H1 (cell line): ENCODE data around the gene FANCE. TPM values are rescaled to one million over a fixed set of nuclear protein-coding genes. Genes with fewer than 3 reads are reported as not detected.

Experiments used
- CTCF ChIA-PET: fragments of 300-600 bp; sonication (Branson Sonifier 250); formaldehyde crosslinking; loops from one replicate; lab custom pipeline; 2021; ENCODE audit not compliant: partially characterized antibody; lab: Charles Lee
- POLR2A ChIA-PET: fragments of 300-600 bp; sonication (Branson Sonifier 250); formaldehyde crosslinking; loops from one replicate; lab custom pipeline; 2021; ENCODE audit warnings: inconsistent platforms; ENCODE audit not compliant: partially characterized antibody; lab: Charles Lee
- DNase-seq, 2 experiments: peaks; one replicate each; pipeline versions ENCODE4 v3.0.0 to v3.0.0-alpha.2; 2010 to 2022; ENCODE audit warnings: low spot score in 2 of 2, low read depth in 1 of 2, mixed read lengths in 1 of 2
- FAIRE-seq: peaks from 2 replicates; lab custom pipeline; 2011; peaks lifted over from hg19 to GRCh38; lab: Jason Lieb, UNC
- H2AFZ ChIP-seq: 2 replicates; pipeline ENCODE4 v1.8.1; 2012; ENCODE audit warnings: low read length, inconsistent platforms
- H2AK5ac ChIP-seq: 2 replicates; pipeline ENCODE4 v1.6.1; 2013; ENCODE audit warnings: low read depth, low read length
- H2BK120ac ChIP-seq: replicated peaks from 2 replicates; pipeline ENCODE3; 2013; ENCODE audit warnings: low read depth, low read length, inconsistent platforms
- H2BK12ac ChIP-seq: 2 replicates; pipeline ENCODE4 v1.6.1; 2013; ENCODE audit warnings: low read depth, low read length
- H2BK15ac ChIP-seq: 2 replicates; pipeline ENCODE4 v1.6.1; 2013; ENCODE audit warnings: low read length
- H2BK20ac ChIP-seq: 2 replicates; pipeline ENCODE4 v1.6.1; 2013; ENCODE audit warnings: low read length
- H2BK5ac ChIP-seq: 2 replicates; pipeline ENCODE4 v1.6.1; 2013; ENCODE audit warnings: low read depth, low read length
- H3K14ac ChIP-seq: 2 replicates; pipeline ENCODE4 v1.6.1; 2013; ENCODE audit warnings: inconsistent platforms; ENCODE audit not compliant: insufficient read length
- H3K18ac ChIP-seq: 2 replicates; pipeline ENCODE4 v1.6.1; 2013; ENCODE audit warnings: low read length; ENCODE audit errors: extremely low read depth
- H3K23ac ChIP-seq: 2 replicates; pipeline ENCODE4 v1.6.1; 2013; ENCODE audit warnings: inconsistent platforms; ENCODE audit not compliant: insufficient read length
- H3K23me2 ChIP-seq: 2 replicates; pipeline ENCODE4 v1.6.1; 2013; ENCODE audit warnings: low read depth, low read length
- H3K27ac ChIP-seq: 2 replicates; pipeline ENCODE4 v1.6.1; 2011; ENCODE audit warnings: low read depth, low read length, inconsistent platforms
- H3K27me3 ChIP-seq, 4 experiments: replicated peaks in 1 of 4; 1 replicate in 1 of 4; 2 replicates in 3 of 4; pipeline versions ENCODE4 v1.6.1 to v1.8.1; 2011 to 2013; ENCODE audit warnings: low read length in 3 of 4, mild to moderate bottlenecking in 3 of 4, inconsistent platforms in 2 of 4, mixed read lengths in 2 of 4, moderate library complexity in 1 of 4; ENCODE audit not compliant: control insufficient read depth in 3 of 4, insufficient read depth in 3 of 4; ENCODE audit errors: extremely low read depth in 1 of 4
- H3K36me3 ChIP-seq, 4 experiments: 2 replicates each; pipeline versions ENCODE4 v1.6.1 to v1.8.1; 2011 to 2013; ENCODE audit warnings: mild to moderate bottlenecking in 4 of 4, low read length in 3 of 4, moderate library complexity in 2 of 4, control low read depth in 1 of 4, inconsistent platforms in 1 of 4; ENCODE audit not compliant: insufficient read depth in 4 of 4, control insufficient read depth in 2 of 4
- H3K4ac ChIP-seq: replicated peaks from 2 replicates; pipeline ENCODE3; 2013; ENCODE audit warnings: low read length, low read depth, mixed read lengths, inconsistent platforms; ENCODE audit not compliant: insufficient read length
- H3K4me1 ChIP-seq, 4 experiments: replicated peaks in 1 of 4; 1 replicate in 1 of 4; 2 replicates in 3 of 4; pipeline versions ENCODE4 v1.6.1 to v1.8.1; 2011 to 2013; ENCODE audit warnings: low read length in 3 of 4, inconsistent platforms in 2 of 4, mixed read lengths in 1 of 4; ENCODE audit not compliant: insufficient read depth in 4 of 4, control insufficient read depth in 3 of 4
- H3K4me2 ChIP-seq, 2 experiments: 2 replicates each; pipeline versions ENCODE4 v1.6.1 to v1.8.1; 2011 to 2013; ENCODE audit warnings: low read depth in 2 of 2, low read length in 2 of 2, control low read depth in 1 of 2, inconsistent platforms in 1 of 2, mild to moderate bottlenecking in 1 of 2; ENCODE audit not compliant: insufficient read depth in 1 of 2
- H3K4me3 ChIP-seq, 4 experiments: fragments of 200-600, 300-600 bp in 1 of 4; sonication (generic), shearing (Covaris generic), sonication (Bioruptor Twin) in 1 of 4; 2 replicates each; pipeline versions ENCODE4 v1.5.1 to v1.8.1; 2011 to 2016; ENCODE audit warnings: low read length in 4 of 4, low read depth in 3 of 4, control low read depth in 2 of 4, inconsistent platforms in 2 of 4, mild to moderate bottlenecking in 2 of 4, mixed read lengths in 1 of 4, moderate library complexity in 1 of 4; ENCODE audit not compliant: insufficient read depth in 2 of 4; ENCODE audit errors: extremely low read depth in 1 of 4
- H3K56ac ChIP-seq: replicated peaks from 2 replicates; pipeline ENCODE3; 2013; ENCODE audit warnings: low read depth, mild to moderate bottlenecking, mixed read lengths, low read length, inconsistent platforms; ENCODE audit not compliant: insufficient read length
- H3K79me1 ChIP-seq: 2 replicates; pipeline ENCODE4 v1.6.1; 2013; ENCODE audit warnings: low read depth, low read length, control low read depth
- H3K79me2 ChIP-seq, 2 experiments: 2 replicates each; pipeline versions ENCODE4 v1.6.1 to v1.8.1; 2012 to 2013; ENCODE audit warnings: low read length in 2 of 2, mild to moderate bottlenecking in 2 of 2, inconsistent platforms in 1 of 2; ENCODE audit not compliant: insufficient read depth in 2 of 2, control insufficient read depth in 1 of 2
- H3K9ac ChIP-seq, 4 experiments: replicated peaks in 1 of 4; 1 replicate in 1 of 4; 2 replicates in 3 of 4; pipeline versions ENCODE4 v1.6.1 to v1.8.1; 2011 to 2013; ENCODE audit warnings: low read depth in 3 of 4, low read length in 3 of 4, control low read depth in 2 of 4, mild to moderate bottlenecking in 2 of 4, moderate library complexity in 2 of 4, inconsistent platforms in 1 of 4; ENCODE audit errors: extremely low read depth in 1 of 4
- H3K9me3 ChIP-seq, 2 experiments: 2 replicates each; pipeline versions ENCODE4 v1.6.1 to v1.8.1; 2012 to 2013; ENCODE audit warnings: mild to moderate bottlenecking in 2 of 2, moderate library complexity in 2 of 2, control low read depth in 1 of 2, inconsistent platforms in 1 of 2, low read depth in 1 of 2, low read length in 1 of 2, mixed read lengths in 1 of 2; ENCODE audit not compliant: insufficient read depth in 2 of 2
- H4K20me1 ChIP-seq, 2 experiments: replicated peaks in 1 of 2; 2 replicates each; pipeline versions ENCODE3 to v1.8.1; 2011 to 2013; ENCODE audit warnings: inconsistent platforms in 2 of 2, low read length in 2 of 2, mild to moderate bottlenecking in 1 of 2; ENCODE audit not compliant: insufficient read depth in 2 of 2, control insufficient read depth in 1 of 2
- H4K5ac ChIP-seq: 2 replicates; pipeline ENCODE4 v1.6.1; 2013; ENCODE audit warnings: low read length, low read depth, mixed read lengths, inconsistent platforms; ENCODE audit not compliant: insufficient read length
- H4K8ac ChIP-seq: 2 replicates; pipeline ENCODE4 v1.8.0; 2013; ENCODE audit warnings: mild to moderate bottlenecking, moderate library complexity, low read length, inconsistent platforms; ENCODE audit not compliant: insufficient read depth; ENCODE audit errors: extremely low read depth
- H4K91ac ChIP-seq: replicated peaks from 2 replicates; pipeline ENCODE3; 2013; ENCODE audit warnings: low read length, mixed read lengths, inconsistent platforms; ENCODE audit not compliant: insufficient read length
- CBX8 ChIP-seq: fragments of 300-800, 300-1000 bp; sonication (generic); IDR thresholded peaks from 2 replicates; pipeline ENCODE4 v1.7.1; 2016; ENCODE audit warnings: low read depth, low read length, borderline replicate concordance
- JUND ChIP-seq: IDR thresholded peaks from 2 replicates; pipeline ENCODE4 v1.6.1; 2011; ENCODE audit warnings: mild to moderate bottlenecking, improper control_type of control experiment, low read length
- KDM1A ChIP-seq: fragments of 200-600, 300-600 bp; sonication (generic); IDR thresholded peaks from 2 replicates; pipeline ENCODE4 v1.7.1; 2016; ENCODE audit warnings: mild to moderate bottlenecking, low read length, borderline replicate concordance
- PHF8 ChIP-seq: fragments of 200-600 bp; sonication (generic); conservative IDR thresholded peaks from 2 replicates; pipeline ENCODE4 v1.7.1; 2012; ENCODE audit warnings: low read depth, mild to moderate bottlenecking, inconsistent platforms, low read length, moderate library complexity
- RFX5 ChIP-seq: IDR thresholded peaks from 2 replicates; pipeline ENCODE4 v1.6.1; 2011; ENCODE audit warnings: low read depth, low read length, improper control_type of control experiment, borderline replicate concordance
- RXRA ChIP-seq: IDR thresholded peaks from 2 replicates; pipeline ENCODE4 v1.6.1; 2011; ENCODE audit warnings: low read depth, mild to moderate bottlenecking, low read length, moderate library complexity; ENCODE audit not compliant: insufficient read depth
- SAP30 ChIP-seq: fragments of 300-600 bp; sonication (generic); IDR thresholded peaks from 2 replicates; pipeline ENCODE4 v1.7.1; 2012; ENCODE audit warnings: low read length, moderate library complexity, mild to moderate bottlenecking, inconsistent platforms; ENCODE audit not compliant: insufficient read depth, insufficient replicate concordance
- SUZ12 ChIP-seq: fragments of 200-600 bp; sonication (generic); IDR thresholded peaks from 2 replicates; pipeline ENCODE4 v1.6.1; 2012; ENCODE audit warnings: mild to moderate bottlenecking, inconsistent platforms, low read length, moderate library complexity, mixed read lengths
- TAF7 ChIP-seq: optimal IDR thresholded peaks from 2 replicates; pipeline ENCODE3; 2011; ENCODE audit warnings: low read depth, mild to moderate bottlenecking, inconsistent platforms, low read length, moderate library complexity, borderline replicate concordance
- TBP ChIP-seq: IDR thresholded peaks from 2 replicates; pipeline ENCODE4 v1.6.1; 2011; ENCODE audit warnings: low read depth, low read length, improper control_type of control experiment
- WGBS, 2 experiments: shearing (Covaris generic) in 1 of 2; methylation state at CpG; one replicate each; pipeline versions ENCODE4 v1.1.6 to v1.1.7; 2013 to 2015; ENCODE audit warnings: low lambda C conversion rate in 2 of 2, mixed read lengths in 2 of 2, inconsistent platforms in 1 of 2, low coverage in 1 of 2, missing lambda C conversion rate in 1 of 2; ENCODE audit not compliant: insufficient replicate concordance in 2 of 2, insufficient coverage in 1 of 2, insufficient read length in 1 of 2; ENCODE audit errors: extremely low coverage in 1 of 2, missing lambda C conversion rate in 1 of 2; 5-methylcytosine and 5-hydroxymethylcytosine counted together
- polyA plus RNA-seq, 7 experiments: library from polyadenylated mRNA; depleted of rRNA in 3 of 7; stranded (reverse) in 5 of 7; unstranded in 2 of 7; fragments of >200 nt in 5 of 7; fragments of 200-250 nt in 2 of 7; gene quantifications; 1 replicate in 5 of 7; 2 replicates in 1 of 7; 4 replicates in 1 of 7; pipeline versions ENCODE4 v1.2.1 to v1.2.3, GENCODE V29; 2011 to 2013; ENCODE audit warnings: missing spikeins in 2 of 7, mixed read lengths in 2 of 7
- total RNA-seq: library from RNA; stranded (reverse); fragmentation: NEBNext Ultra II Directional; extraction: Animal tissue kit (Norgen Biotek cat#: 25700); gene quantifications from 2 replicates; pipeline ENCODE4 v1.2.1, GENCODE V29; 2021
- TF ChIP-seq, protein P1 (sequence below): IDR thresholded peaks from 2 replicates; pipeline ENCODE4 v1.6.1; 2012; ENCODE audit warnings: inconsistent platforms

The FANCE gene
- total and polyA plus RNA-seq, 2 of the 8 experiments (the other 6 are each of a cell fraction or from before 2014, with no cell fraction given), result 16.1 to 17.0 TPM

- peaks cover 27 to 29% of the 10 kb centered on the region in 2 experiments for H4K20me1 ChIP-seq
- H3K27ac ChIP-seq, result peak overlapping the region; percentile 94
- peaks cover 0 to 8% (median 5%) of the 10 kb centered on the region in 4 experiments; a peak in 6 of 7 replicates for H3K4me1 ChIP-seq
- peak overlapping the region; percentile 100 for H4K8ac ChIP-seq
- no peak overlapping the region for H3K23ac ChIP-seq
- no peak overlapping the region; the same call in 1 of the 2 replicates for H2AK5ac ChIP-seq
- peak overlapping the region; percentile 72 for H3K56ac ChIP-seq
- H4K5ac ChIP-seq, result peak overlapping the region; percentile 94
- CTCF ChIA-PET, result interaction anchor here (0.7 to 5.5 kb wide), 11 partner anchors 7 to 180 kb away, joined by 3 to 30 read pairs (median 7); partner anchors contain the start of gene DEF6
- peak overlapping the region; percentile 14 for H4K91ac ChIP-seq
- peaks cover 24 to 56% (median 31%) of the 10 kb centered on the region in 4 experiments for H3K36me3 ChIP-seq
- H3K23me2 ChIP-seq, result peaks cover 13% of the 10 kb centered on the region
- no peaks in the 10 kb centered on the region; a peak in 1 of 4 replicates for H3K9me3 ChIP-seq
- no peak overlapping the region for H3K14ac ChIP-seq
- H3K18ac ChIP-seq, result peak overlapping the region; percentile 85
- H3K79me1 ChIP-seq, result peaks cover 4% of the 10 kb centered on the region; the same call in 1 of the 2 replicates
- H3K27me3 ChIP-seq, result no peaks in the 10 kb centered on the region; a peak in 1 of 7 replicates
- peak overlapping the region; percentile 90 to 99 (median 98) for H3K9ac ChIP-seq
- peak overlapping the region; percentile 86 to 99 (median 92) for H3K4me3 ChIP-seq
- H2BK12ac ChIP-seq, result no peak overlapping the region
- H2BK20ac ChIP-seq, result no peak overlapping the region
- H2AFZ ChIP-seq, result no peak overlapping the region
- peak overlapping the region; percentile 98 to 99 for H3K4me2 ChIP-seq
- H2BK15ac ChIP-seq, result no peak overlapping the region
- no peak for FAIRE-seq
- peaks cover 14 to 30% of the 10 kb centered on the region in 2 experiments for H3K79me2 ChIP-seq
- WGBS, 2 experiments, result 2% methylated on average over 34 of the region's 37 CpGs; no CpG with 5 or more reads in 1 of the 2 experiments
- peak overlapping the region; percentile 94 for H2BK5ac ChIP-seq
- peak overlapping the region; percentile 2 for H3K4ac ChIP-seq
- POLR2A ChIA-PET, result interaction anchor here (0.5 to 30.9 kb wide), 22 partner anchors 15 to 682 kb away, joined by 3 to 1319 read pairs (median 4); partner anchors contain the start of genes DEF6, FANCE, PPARD and TEAD3
- no peak for DNase-seq
- no peak overlapping the region for H2BK120ac ChIP-seq
- TF ChIP-seq SUZ12, result no peak
- TF ChIP-seq KDM1A, result no peak
- no peak for TF ChIP-seq RFX5
- no peak for TF ChIP-seq TBP
- TF ChIP-seq PHF8, result no peak
- no peak for TF ChIP-seq RXRA
- no peak for TF ChIP-seq CBX8
- peak; percentile 26 for TF ChIP-seq TAF7
- no peak for TF ChIP-seq JUND
- TF ChIP-seq SAP30, result peak; percentile 23
- TF ChIP-seq, protein P1, sequence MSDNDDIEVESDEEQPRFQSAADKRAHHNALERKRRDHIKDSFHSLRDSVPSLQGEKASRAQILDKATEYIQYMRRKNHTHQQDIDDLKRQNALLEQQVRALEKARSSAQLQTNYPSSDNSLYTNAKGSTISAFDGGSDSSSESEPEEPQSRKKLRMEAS, result no peak
Measured at GRCh38 chr6:35468980-35469750, 17.0 kb downstream of the FANCE start.
